HG02973 (cell line): Measurements from ENCODE around the gene ATP1B2.

Source experiments
- ATAC-seq: cut with Tn5 transposase; IDR thresholded peaks from one replicate; pipeline ENCODE4 v1.9.1; 2021; ENCODE audit warnings: moderate library complexity; ENCODE audit not compliant: unreplicated experiment

ATP1B2 gene

DNA sequence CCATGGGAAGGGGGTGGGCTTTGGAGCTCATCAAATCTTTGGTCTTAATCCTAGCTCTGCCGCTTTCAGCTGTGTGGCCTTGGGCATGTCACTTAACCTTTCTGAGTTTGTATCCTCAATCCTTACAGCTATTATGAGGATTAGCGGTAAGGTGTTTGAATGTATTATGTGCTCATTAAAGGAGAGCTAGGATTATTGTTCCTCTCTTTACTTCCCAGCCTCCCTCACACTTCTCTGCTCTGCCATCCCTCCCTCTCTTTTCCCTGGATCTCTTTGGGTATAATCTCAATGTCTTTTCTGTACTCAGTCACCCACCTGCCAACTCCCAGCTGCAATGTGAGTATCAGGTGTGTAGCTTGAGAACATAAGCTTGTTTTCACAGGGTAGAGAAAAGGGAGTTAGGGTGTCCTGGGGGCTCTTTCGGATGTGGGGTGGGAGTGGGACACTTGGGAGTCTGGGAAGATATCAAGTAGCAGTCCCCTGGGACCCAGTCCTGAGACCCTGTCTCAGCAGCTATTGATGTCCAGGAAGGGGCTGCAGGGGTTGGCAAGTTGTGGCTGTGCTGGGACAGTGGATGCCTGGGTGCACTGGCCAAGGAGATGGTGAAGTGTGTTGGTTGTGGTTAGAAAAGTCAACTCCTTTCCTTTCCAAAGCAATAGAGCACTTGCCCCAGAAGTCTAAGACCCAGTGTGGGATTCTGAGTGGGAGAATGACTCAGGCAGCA, 56.1 kb downstream of the ATP1B2 start:
- no peak for ATAC-seq
